ENCODE measurements around the gene MACROD1.
"Not testable (repeated sequence)": the region's sequence is repeated elsewhere in the genome, so short reads cannot be mapped to it uniquely, and the experiment has no call there.

Gene MACROD1

GRCh38 chr11:63974259-63975143 is 191.4 kb downstream of the MACROD1 start, which contains the start of gene COX8A:
COX8A (plus strand) TSS chr11:63974620; CDS start chr11:63974681, 61 bp downstream.
- Histone ChIP-seq H3K79me2 (peaks cover 12% of the 10 kb centered on the region), H3K9me3 (ENCODE audit: control insufficient read depth, low read length) (no peaks in the 10 kb centered on the region), H3K4me1 (no peaks in the 10 kb centered on the region), H3K4me3 (ENCODE audit: low read depth, low read length) (peak within 1 kb of the TSS; percentile 89), H3K27ac (peak within 1 kb of the TSS; percentile 99), H3K36me3 (ENCODE audit: control insufficient read depth, insufficient read depth, low read length) (no peaks in the 10 kb centered on the region), H3K9ac (peak within 1 kb of the TSS; percentile 67), H3K4me2 (ENCODE audit: low read length) (peak within 1 kb of the TSS; percentile 51), H3K27me3 (ENCODE audit: control insufficient read depth, insufficient read depth, low read length) (no peaks in the 10 kb centered on the region), H2AFZ (peak within 1 kb of the TSS; percentile 88)
- TF ChIP-seq CTCF (IDR thresholded peaks at IDR 0.05) = no peak

GRCh38 chr11:63973912-63974258 is 192.0 kb downstream of the MACROD1 start:
- not testable (repeated sequence) for H3K27me3 ChIP-seq (ENCODE audit: control insufficient read depth, insufficient read depth, low read length); H3K9me3 ChIP-seq (ENCODE audit: control insufficient read depth, low read length); H3K4me3 ChIP-seq (ENCODE audit: low read depth, low read length); H3K4me1 ChIP-seq; H3K4me2 ChIP-seq (ENCODE audit: low read length); H2AFZ ChIP-seq; H3K27ac ChIP-seq; H3K9ac ChIP-seq; H3K36me3 ChIP-seq (ENCODE audit: control insufficient read depth, insufficient read depth, low read length)
- peaks cover 12% of the 10 kb centered on the region for H3K79me2 ChIP-seq

- no peaks in the 10 kb centered on the region for H3K36me3 ChIP-seq (ENCODE audit: control insufficient read depth, insufficient read depth, low read length)
- no peak overlapping the region for H3K27ac ChIP-seq
- H2AFZ ChIP-seq = no peak overlapping the region
- TF ChIP-seq CTCF (IDR thresholded peaks at IDR 0.05) = no peak
- H3K4me2 ChIP-seq (ENCODE audit: low read length) = no peak overlapping the region
- H3K9me3 ChIP-seq (ENCODE audit: control insufficient read depth, low read length) = no peaks in the 10 kb centered on the region
- no peaks in the 10 kb centered on the region for H3K4me1 ChIP-seq
- H3K79me2 ChIP-seq = peaks cover 8% of the 10 kb centered on the region
- no peak overlapping the region for H3K4me3 ChIP-seq (ENCODE audit: low read depth, low read length)
- H3K9ac ChIP-seq = no peak overlapping the region
- no peaks in the 10 kb centered on the region for H3K27me3 ChIP-seq (ENCODE audit: control insufficient read depth, insufficient read depth, low read length)
Measured at GRCh38 chr11:63970902-63971301, 195.0 kb downstream of the MACROD1 start.

GRCh38 chr11:63969461-63969860 is 196.5 kb downstream of the MACROD1 start:
- no peak for TF ChIP-seq CTCF (IDR thresholded peaks at IDR 0.05)
- H2AFZ ChIP-seq = no peak overlapping the region
- no peaks in the 10 kb centered on the region for H3K9me3 ChIP-seq (ENCODE audit: control insufficient read depth, low read length)
- H3K9ac ChIP-seq = no peak overlapping the region
- no peaks in the 10 kb centered on the region for H3K4me1 ChIP-seq
- H3K79me2 ChIP-seq = no peaks in the 10 kb centered on the region
- no peaks in the 10 kb centered on the region for H3K27me3 ChIP-seq (ENCODE audit: control insufficient read depth, insufficient read depth, low read length)
- H3K27ac ChIP-seq = no peak overlapping the region
- H3K4me2 ChIP-seq (ENCODE audit: low read length) = no peak overlapping the region
- no peaks in the 10 kb centered on the region for H3K36me3 ChIP-seq (ENCODE audit: control insufficient read depth, insufficient read depth, low read length)
- H3K4me3 ChIP-seq (ENCODE audit: low read depth, low read length) = no peak overlapping the region

GRCh38 chr11:63966444-63966843 is 199.5 kb downstream of the MACROD1 start:
- Histone ChIP-seq H3K27me3 (ENCODE audit: control insufficient read depth, insufficient read depth, low read length) (no peaks in the 10 kb centered on the region), H3K36me3 (ENCODE audit: control insufficient read depth, insufficient read depth, low read length) (no peaks in the 10 kb centered on the region), H3K4me1 (no peaks in the 10 kb centered on the region), H3K9me3 (ENCODE audit: control insufficient read depth, low read length) (no peaks in the 10 kb centered on the region), H3K27ac (no peak overlapping the region), H2AFZ (no peak overlapping the region), H3K4me3 (ENCODE audit: low read depth, low read length) (no peak overlapping the region), H3K4me2 (ENCODE audit: low read length) (no peak overlapping the region), H3K79me2 (no peaks in the 10 kb centered on the region), H3K9ac (no peak overlapping the region)
- TF ChIP-seq CTCF (IDR thresholded peaks at IDR 0.05) = no peak

GRCh38 chr11:63963895-63964294 is 202.0 kb downstream of the MACROD1 start:
- H3K27me3 ChIP-seq (ENCODE audit: control insufficient read depth, insufficient read depth, low read length); H3K9ac ChIP-seq; H3K36me3 ChIP-seq (ENCODE audit: control insufficient read depth, insufficient read depth, low read length); H3K9me3 ChIP-seq (ENCODE audit: control insufficient read depth, low read length); H3K4me3 ChIP-seq (ENCODE audit: low read depth, low read length); H3K27ac ChIP-seq; H3K4me2 ChIP-seq (ENCODE audit: low read length); H3K4me1 ChIP-seq; H3K79me2 ChIP-seq; H2AFZ ChIP-seq: not testable (repeated sequence)
